Kidney (tissue), 14 donors: ENCODE results near the gene PADI2. TPM values are rescaled to one million over a fixed set of nuclear protein-coding genes. Genes with fewer than 3 reads are reported as not detected.

Experiments used
- DNase-seq, 5 donors: peaks; one replicate each; pipeline ENCODE4 v3.0.0-alpha.2; 2013 to 2020
- FAIRE-seq: peaks from 2 replicates; lab custom pipeline; 2012; peaks lifted over from hg19 to GRCh38; lab: Jason Lieb, UNC
- H3K27ac ChIP-seq, 2 donors: one replicate each; pipeline ENCODE4 v1.7.0; 2013; ENCODE audit warnings: low read depth in 2 of 2, low read length in 2 of 2, inconsistent platforms in 1 of 2
- H3K27me3 ChIP-seq: one replicate; pipeline ENCODE4 v1.7.1; 2013; ENCODE audit warnings: low read length, inconsistent platforms; ENCODE audit not compliant: control insufficient read depth, insufficient read depth
- H3K36me3 ChIP-seq, 3 donors: one replicate each; pipeline versions ENCODE4 v1.7.0 to v1.7.1; 2013; ENCODE audit warnings: low read length in 3 of 3, control low read depth in 1 of 3, inconsistent platforms in 1 of 3; ENCODE audit not compliant: insufficient read depth in 3 of 3, control insufficient read depth in 2 of 3
- H3K4me1 ChIP-seq, 3 donors: one replicate each; pipeline versions ENCODE4 v1.7.0 to v1.7.1; 2013; ENCODE audit warnings: low read length in 3 of 3, inconsistent platforms in 1 of 3, low read depth in 1 of 3; ENCODE audit not compliant: control insufficient read depth in 2 of 3, insufficient read depth in 2 of 3
- H3K4me3 ChIP-seq, 3 donors: one replicate each; pipeline versions ENCODE4 v1.7.0 to v1.8.1; 2013; ENCODE audit warnings: low read length in 3 of 3, control low read depth in 1 of 3, inconsistent platforms in 1 of 3
- H3K9ac ChIP-seq, 3 donors: one replicate each; pipeline versions ENCODE4 v1.7.0 to v1.7.1; 2013; ENCODE audit warnings: low read length in 3 of 3, control low read depth in 1 of 3, inconsistent platforms in 1 of 3
- H3K9me3 ChIP-seq, 3 donors: one replicate each; pipeline versions ENCODE4 v1.7.0 to v1.7.1; 2013; ENCODE audit warnings: low read length in 3 of 3, control low read depth in 1 of 3, inconsistent platforms in 1 of 3; ENCODE audit not compliant: control insufficient read depth in 2 of 3, insufficient read depth in 1 of 3
- CTCF ChIP-seq: IDR thresholded peaks from 3 replicates; pipeline ENCODE4 v1.5.1; 2012; ENCODE audit warnings: mild to moderate bottlenecking, moderate library complexity, borderline replicate concordance; ENCODE audit not compliant: insufficient read depth; ENCODE audit errors: extremely low read depth
- intact Hi-C: fragments of 100-400 bp; cut with DNase I; formaldehyde crosslinking; loops from one replicate; pipeline ENCODE4 v1.11.1; 2022
- polyA plus RNA-seq: library from polyadenylated mRNA; stranded (reverse); fragments of 350-450 nt; fragmentation: Illumina TruSeq; extraction: RNeasy Lipid Tissue Mini Kit (QIAGEN cat#74804); gene quantifications from one replicate; pipeline ENCODE4 v1.2.3, GENCODE V29; 2014; ENCODE audit warnings: low read depth, low replicate concordance; ENCODE audit not compliant: insufficient read depth
- total RNA-seq: library from RNA; stranded (reverse); fragmentation: NEBNext Ultra II Directional; extraction: Animal tissue kit (Norgen Biotek cat#: 25700); gene quantifications from one replicate; pipeline ENCODE4 v1.2.1, GENCODE V29; 2021
- donor health status: control.
- donor health status: control.
- donor health status: control.
- donor health status: control.
- donor health status: control.
- donor health status: DM: yes; HTN: yes; CAD: no.
- donor health status: Normal renal cell carcinoma (clear cell type).

Gene PADI2
- total and polyA plus RNA-seq, 2 donors from 2014 or later, result 6.0 to 11.7 TPM

GRCh38 chr1:17167041-17167785 is 48.0 kb upstream of the PADI2 start:
- H3K9me3 ChIP-seq, result no peaks in the 10 kb centered on the region
- no peak overlapping the region for H3K9ac ChIP-seq
- intact Hi-C loops, result no loop called here
- no peaks in the 10 kb centered on the region for H3K4me1 ChIP-seq
- no peak for TF ChIP-seq CTCF
- H3K36me3 ChIP-seq, result no peaks in the 10 kb centered on the region
- H3K27ac ChIP-seq, result no peak overlapping the region
- H3K27me3 ChIP-seq, result no peaks in the 10 kb centered on the region
- DNase-seq (no peak), FAIRE-seq (no peak)
- no peak overlapping the region for H3K4me3 ChIP-seq

GRCh38 chr1:17165823-17166222 is 46.6 kb upstream of the PADI2 start:
- FAIRE-seq, result no peak

GRCh38 chr1:17163789-17164666 is 44.8 kb upstream of the PADI2 start:
- no peak for FAIRE-seq

More at GRCh38 chr1:17165823-17166222, 46.6 kb upstream of the PADI2 start:
- no peak for TF ChIP-seq CTCF
- Histone ChIP-seq H3K9ac (no peak overlapping the region), H3K4me3 (no peak overlapping the region), H3K4me1 (no peaks in the 10 kb centered on the region), H3K27ac (no peak overlapping the region), H3K36me3 (no peaks in the 10 kb centered on the region), H3K9me3 (no peaks in the 10 kb centered on the region), H3K27me3 (no peaks in the 10 kb centered on the region)
- intact Hi-C loops, result no loop called here
- DNase-seq, result no peak

More at GRCh38 chr1:17163789-17164666, 44.8 kb upstream of the PADI2 start:
- no peak for TF ChIP-seq CTCF
- Histone ChIP-seq H3K9ac (no peak overlapping the region), H3K4me3 (no peak overlapping the region), H3K9me3 (no peaks in the 10 kb centered on the region), H3K4me1 (no peaks in the 10 kb centered on the region), H3K27ac (no peak overlapping the region), H3K36me3 (no peaks in the 10 kb centered on the region), H3K27me3 (no peaks in the 10 kb centered on the region)
- intact Hi-C loops, result no loop called here
- DNase-seq, result no peak
